ENCODE measurements around the gene RHBDD1. TPM values are rescaled to one million over a fixed set of nuclear protein-coding genes. Genes with fewer than 3 reads are reported as not detected.
A peak's percentile ranks its signal among the peaks of the same experiment; 100 is the strongest.

Gene RHBDD1
- total RNA-seq, 1 donor from 2014 or later = 32.7 TPM

GRCh38 chr2:226835420-226835795 is 446 bp upstream of the RHBDD1 start:
- Mint-ChIP-seq H3K4me3 (ENCODE audit: low read depth) (peak overlapping the region; percentile 91), H3K36me3 (ENCODE audit: insufficient read depth) (no peaks in the 10 kb centered on the region), H3K27me3 (no peaks in the 10 kb centered on the region), H3K4me1 (ENCODE audit: low read depth) (peaks cover 14% of the 10 kb centered on the region), H3K27ac (peak overlapping the region; percentile 98), H3K9me3 (ENCODE audit: low read depth) (no peaks in the 10 kb centered on the region)
- TF ChIP-seq, protein P1, sequence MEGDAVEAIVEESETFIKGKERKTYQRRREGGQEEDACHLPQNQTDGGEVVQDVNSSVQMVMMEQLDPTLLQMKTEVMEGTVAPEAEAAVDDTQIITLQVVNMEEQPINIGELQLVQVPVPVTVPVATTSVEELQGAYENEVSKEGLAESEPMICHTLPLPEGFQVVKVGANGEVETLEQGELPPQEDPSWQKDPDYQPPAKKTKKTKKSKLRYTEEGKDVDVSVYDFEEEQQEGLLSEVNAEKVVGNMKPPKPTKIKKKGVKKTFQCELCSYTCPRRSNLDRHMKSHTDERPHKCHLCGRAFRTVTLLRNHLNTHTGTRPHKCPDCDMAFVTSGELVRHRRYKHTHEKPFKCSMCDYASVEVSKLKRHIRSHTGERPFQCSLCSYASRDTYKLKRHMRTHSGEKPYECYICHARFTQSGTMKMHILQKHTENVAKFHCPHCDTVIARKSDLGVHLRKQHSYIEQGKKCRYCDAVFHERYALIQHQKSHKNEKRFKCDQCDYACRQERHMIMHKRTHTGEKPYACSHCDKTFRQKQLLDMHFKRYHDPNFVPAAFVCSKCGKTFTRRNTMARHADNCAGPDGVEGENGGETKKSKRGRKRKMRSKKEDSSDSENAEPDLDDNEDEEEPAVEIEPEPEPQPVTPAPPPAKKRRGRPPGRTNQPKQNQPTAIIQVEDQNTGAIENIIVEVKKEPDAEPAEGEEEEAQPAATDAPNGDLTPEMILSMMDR (IDR thresholded peaks at IDR 0.05; ENCODE audit: unreplicated experiment) = no peak
- peak; percentile 12 for DNase-seq (ENCODE audit: low spot score, unreplicated experiment)

DNA sequence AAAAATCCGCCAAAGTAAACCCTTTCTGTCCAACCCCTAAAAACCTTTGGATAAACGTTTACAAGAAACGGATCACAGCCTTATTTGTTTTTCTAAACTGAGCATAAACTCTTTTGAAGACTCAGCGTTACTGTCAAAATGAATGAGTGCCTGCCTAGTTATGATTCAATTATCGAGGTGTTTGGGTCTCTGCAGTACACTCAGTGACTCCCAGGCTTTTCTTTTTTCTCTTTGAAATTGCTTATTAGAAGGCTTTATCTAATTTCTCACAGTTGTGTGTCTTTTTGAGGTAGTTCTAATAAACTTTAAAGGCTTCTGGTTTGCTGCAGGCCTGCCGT is 663 bp downstream of the RHBDD1 start:
- Mint-ChIP-seq H3K9me3 (ENCODE audit: low read depth) (no peaks in the 10 kb centered on the region), H3K4me1 (ENCODE audit: low read depth) (peaks cover 14% of the 10 kb centered on the region), H3K27ac (peak overlapping the region; percentile 98), H3K27me3 (no peaks in the 10 kb centered on the region), H3K36me3 (ENCODE audit: insufficient read depth) (peaks cover 2% of the 10 kb centered on the region), H3K4me3 (ENCODE audit: low read depth) (peak overlapping the region; percentile 91)
- TF ChIP-seq, protein P1 (IDR thresholded peaks at IDR 0.05; ENCODE audit: unreplicated experiment) = no peak
- DNase-seq (ENCODE audit: low spot score, unreplicated experiment) = no peak

DNA sequence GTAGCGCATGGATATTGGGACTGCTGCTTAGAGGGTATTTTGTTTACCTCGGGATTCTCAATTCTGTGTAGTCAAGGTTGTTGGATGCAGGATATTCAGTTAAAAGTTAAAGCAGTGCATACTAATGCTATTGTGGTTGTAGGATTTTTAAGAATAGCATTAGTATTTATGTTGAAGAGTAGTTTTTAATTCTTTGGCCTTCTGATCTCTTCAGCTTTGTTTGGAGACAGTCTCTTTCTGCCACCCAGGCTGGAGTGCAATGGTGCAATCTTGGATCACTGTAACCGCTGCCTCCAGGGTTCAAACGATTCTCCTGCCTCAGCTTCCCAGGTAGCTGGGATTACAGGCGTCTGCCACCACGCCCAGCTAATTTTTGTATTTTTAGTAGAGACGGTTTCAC is 1.5 kb downstream of the RHBDD1 start:
- DNase-seq (ENCODE audit: low spot score, unreplicated experiment) = no peak
- no peaks in the 10 kb centered on the region for H3K27me3 Mint-ChIP-seq
- peak overlapping the region; percentile 91 for H3K4me3 Mint-ChIP-seq (ENCODE audit: low read depth)
- no peaks in the 10 kb centered on the region for H3K9me3 Mint-ChIP-seq (ENCODE audit: low read depth)
- peaks cover 14% of the 10 kb centered on the region for H3K4me1 Mint-ChIP-seq (ENCODE audit: low read depth)
- TF ChIP-seq, protein P1 (IDR thresholded peaks at IDR 0.05; ENCODE audit: unreplicated experiment) = no peak
- H3K36me3 Mint-ChIP-seq (ENCODE audit: insufficient read depth) = peaks cover 7% of the 10 kb centered on the region
- peak overlapping the region; percentile 98 for H3K27ac Mint-ChIP-seq

DNA sequence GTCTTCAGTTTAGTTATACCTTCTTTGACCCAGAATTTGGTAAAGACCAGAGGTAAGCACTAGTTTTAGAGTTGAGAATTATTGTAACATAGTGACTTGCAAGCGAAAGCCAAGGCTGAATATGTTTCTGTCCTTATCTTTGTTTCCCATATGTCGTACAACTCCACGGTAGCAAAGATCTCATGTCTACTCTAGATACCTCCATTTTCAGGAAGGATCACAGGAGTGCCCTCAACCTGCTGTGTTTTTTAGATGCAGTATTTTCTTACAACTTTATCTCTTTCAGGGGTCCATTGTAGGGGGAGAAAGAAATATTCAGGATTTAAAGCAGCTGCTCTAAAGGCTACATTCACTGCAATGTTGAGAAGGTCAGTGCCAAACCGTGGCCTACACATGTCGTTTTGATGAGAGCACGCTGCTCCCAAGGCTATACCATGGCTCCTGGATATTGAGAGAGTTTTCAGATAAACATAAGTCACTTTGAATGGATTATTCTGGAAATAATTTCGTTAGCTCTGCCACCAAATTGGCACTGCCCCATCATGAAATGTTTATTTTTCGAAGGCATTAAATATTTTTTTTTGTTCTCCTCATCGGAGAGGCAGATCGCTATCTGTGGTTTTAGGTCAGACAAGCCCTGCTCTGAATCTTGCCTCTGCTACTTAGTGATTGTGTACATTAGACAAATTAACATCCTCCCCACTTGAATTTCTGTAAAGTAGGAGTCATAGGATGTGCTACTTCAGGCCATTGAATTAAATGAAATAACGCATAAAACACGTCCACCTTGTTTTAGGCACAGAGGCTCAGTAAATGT is 2.1 kb downstream of the RHBDD1 start:
- peaks cover 13% of the 10 kb centered on the region for H3K36me3 Mint-ChIP-seq (ENCODE audit: insufficient read depth)
- TF ChIP-seq, protein P1 (IDR thresholded peaks at IDR 0.05; ENCODE audit: unreplicated experiment) = no peak
- H3K27ac Mint-ChIP-seq = peak overlapping the region; percentile 98
- H3K4me1 Mint-ChIP-seq (ENCODE audit: low read depth) = peaks cover 14% of the 10 kb centered on the region
- H3K4me3 Mint-ChIP-seq (ENCODE audit: low read depth) = peak overlapping the region; percentile 91
- peaks cover 6% of the 10 kb centered on the region for H3K9me3 Mint-ChIP-seq (ENCODE audit: low read depth)
- no peaks in the 10 kb centered on the region for H3K27me3 Mint-ChIP-seq
- DNase-seq (ENCODE audit: low spot score, unreplicated experiment) = no peak

- H3K27me3 Mint-ChIP-seq = no peaks in the 10 kb centered on the region
- peaks cover 14% of the 10 kb centered on the region for H3K4me1 Mint-ChIP-seq (ENCODE audit: low read depth)
- no peak overlapping the region for H3K27ac Mint-ChIP-seq
- no peak for DNase-seq (ENCODE audit: low spot score, unreplicated experiment)
- TF ChIP-seq, protein P1 (IDR thresholded peaks at IDR 0.05; ENCODE audit: unreplicated experiment) = no peak
- no peak overlapping the region for H3K4me3 Mint-ChIP-seq (ENCODE audit: low read depth)
- peaks cover 6% of the 10 kb centered on the region for H3K9me3 Mint-ChIP-seq (ENCODE audit: low read depth)
- peaks cover 15% of the 10 kb centered on the region for H3K36me3 Mint-ChIP-seq (ENCODE audit: insufficient read depth)
Measured at GRCh38 chr2:226838722-226839121, 2.9 kb downstream of the RHBDD1 start.

Data from progenitor cell of endocrine pancreas (in vitro differentiated cells).